GM21576 (cell line): ENCODE data around the gene PAN3.

ENCODE experiments used
- ATAC-seq: cut with Tn5 transposase; IDR thresholded peaks from one replicate; pipeline ENCODE4 v1.9.1; 2021; ENCODE audit warnings: mild to moderate bottlenecking, moderate library complexity; ENCODE audit not compliant: unreplicated experiment

PAN3 gene

DNA sequence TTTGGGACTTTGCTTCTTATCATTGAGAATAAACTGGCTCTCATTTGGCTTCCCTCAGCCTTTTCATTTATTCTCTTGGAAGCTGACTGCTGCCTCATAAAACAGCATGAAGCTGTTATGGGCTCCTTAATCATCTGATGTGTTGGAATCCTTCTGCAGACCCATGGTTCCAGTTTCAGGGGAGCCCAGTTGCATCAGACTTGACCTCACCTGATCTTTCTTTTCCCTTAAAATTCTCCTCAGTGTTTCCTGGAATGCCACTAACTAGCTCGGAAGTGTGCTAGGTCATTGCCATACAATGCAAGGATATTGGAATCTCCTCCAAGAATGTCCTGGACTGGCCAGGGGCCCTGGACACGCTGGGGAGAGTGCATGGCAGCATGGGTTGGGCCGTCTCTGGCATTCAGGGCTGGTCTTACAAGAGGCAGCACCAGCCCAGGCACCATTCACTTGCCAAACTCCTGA lies 197.9 kb downstream of the PAN3 start:
- ATAC-seq, result no peak

DNA sequence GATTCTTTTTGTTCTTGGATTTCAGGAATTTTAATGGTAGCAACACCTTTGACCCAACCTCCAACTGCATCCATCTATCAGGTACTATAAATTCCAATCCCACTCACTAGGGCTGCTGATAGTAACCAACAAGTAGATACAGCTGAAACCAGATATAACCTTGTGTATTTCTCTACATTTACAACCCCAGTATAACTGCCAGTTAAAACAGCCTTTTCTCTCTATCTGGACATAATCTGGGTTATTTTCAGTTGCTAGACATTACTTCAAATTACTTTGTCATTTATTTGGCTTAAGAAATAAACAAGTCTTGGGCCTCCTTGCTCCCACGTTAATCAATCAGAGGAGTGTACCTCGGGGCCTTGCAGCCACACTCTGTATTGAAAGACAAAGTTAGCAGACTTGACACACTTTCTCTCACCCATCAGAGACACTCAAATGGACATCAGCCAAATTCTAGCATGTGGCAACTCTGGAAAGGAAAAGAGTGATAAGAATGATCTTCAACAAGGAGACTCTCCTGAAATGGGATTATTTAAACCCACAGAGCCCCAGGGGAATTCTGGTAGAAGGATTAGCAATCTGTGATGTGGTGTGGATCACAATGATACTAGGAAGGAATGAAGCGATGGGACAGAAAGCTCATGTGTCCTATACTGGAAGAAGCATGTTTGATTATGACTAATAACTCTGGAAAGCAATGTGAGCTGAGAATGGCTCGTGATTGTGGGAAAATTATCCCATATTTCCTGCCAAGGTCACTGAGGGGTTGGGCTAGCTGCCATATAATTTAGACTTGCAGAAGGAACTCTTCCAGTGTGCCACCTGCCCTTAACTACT lies 199.0 kb downstream of the PAN3 start:
- no peak for ATAC-seq

DNA sequence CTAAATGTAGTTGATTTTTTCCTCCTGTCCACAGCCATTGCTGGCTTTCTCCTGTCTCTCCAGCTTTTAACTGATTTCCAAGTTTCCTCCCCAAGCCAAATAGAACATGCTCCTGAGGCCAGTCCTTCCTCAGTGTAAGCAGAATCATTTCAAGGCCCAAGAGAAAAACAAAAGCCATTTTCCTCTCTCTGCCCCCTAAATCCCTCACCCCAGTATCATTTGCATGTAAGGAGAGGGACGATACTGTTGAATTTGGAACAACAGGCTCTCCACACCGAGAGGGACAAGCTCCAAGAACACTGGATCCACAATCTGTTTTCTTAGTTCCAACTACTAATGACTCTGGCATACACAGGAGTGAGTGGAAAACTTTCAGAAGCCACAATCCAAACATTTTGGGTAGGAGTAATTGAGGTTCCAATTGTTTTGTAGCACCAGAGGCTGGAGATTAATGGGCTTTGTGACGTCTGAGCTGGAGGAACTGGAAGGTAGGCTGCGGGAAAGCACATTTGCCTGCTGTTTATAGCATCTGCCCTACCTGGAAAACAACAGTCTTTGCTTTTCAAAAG lies 199.7 kb downstream of the PAN3 start:
- ATAC-seq, result no peak

DNA sequence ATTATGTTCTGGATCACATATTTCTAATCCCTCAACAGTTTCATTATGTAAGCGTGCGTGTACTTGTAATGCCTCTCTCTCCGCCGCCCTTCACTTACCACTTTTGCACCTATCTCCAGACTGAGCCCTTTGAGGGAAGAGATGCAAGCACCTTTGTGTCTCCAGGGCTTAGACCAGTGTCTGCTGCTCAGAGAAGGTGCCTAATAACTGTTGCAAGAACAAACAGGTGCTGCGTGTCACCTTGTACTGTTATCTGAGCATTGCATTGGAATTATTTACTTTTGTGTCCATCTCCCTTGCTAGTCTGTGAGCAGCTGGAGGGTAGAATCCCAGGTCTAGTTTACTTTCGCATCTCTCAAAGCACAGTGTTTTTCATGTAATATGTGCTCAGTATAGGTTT lies 200.4 kb downstream of the PAN3 start:
- no peak for ATAC-seq

DNA sequence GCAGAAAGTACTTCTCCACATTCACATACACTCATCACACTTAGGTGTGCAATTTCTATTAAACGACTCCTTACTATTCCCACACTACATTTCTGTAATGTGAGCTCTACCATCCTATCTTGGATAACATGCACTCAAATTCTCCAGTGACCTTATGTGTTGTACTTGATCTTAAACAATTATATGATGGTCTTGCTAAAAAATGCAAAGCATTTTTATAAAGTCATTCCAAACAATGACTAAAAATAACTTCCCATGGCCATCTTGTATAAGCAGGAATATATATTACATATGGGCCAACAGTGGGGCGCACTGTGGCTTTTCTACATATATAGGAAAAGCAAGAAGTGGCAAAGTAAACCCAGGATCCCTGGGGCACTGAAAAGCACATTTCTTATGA lies 201.1 kb downstream of the PAN3 start:
- no peak for ATAC-seq

DNA sequence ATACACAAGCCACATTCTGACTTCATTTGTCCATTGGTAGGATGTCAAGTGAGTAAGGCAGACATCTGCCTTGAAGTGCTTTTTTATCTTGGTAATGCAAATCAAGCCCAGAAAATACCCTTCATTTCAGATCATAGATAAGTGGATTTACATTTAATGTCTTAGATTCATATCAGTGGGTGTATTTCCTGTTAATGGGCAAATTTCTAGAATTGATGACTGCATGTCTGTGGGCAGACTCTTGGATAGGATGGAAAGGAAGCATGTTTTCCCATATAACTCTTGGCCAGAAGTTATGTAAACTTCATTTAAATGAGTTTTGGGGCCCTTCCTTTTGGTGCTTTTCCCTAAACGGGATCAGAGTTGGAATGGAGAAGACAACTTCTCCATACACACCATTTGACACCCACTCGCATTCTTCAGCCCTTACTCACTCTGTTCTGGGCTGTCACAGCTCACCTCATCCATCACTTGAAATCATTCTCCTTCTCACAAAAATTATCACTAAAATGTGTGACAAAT lies 202.0 kb downstream of the PAN3 start:
- no peak for ATAC-seq

DNA sequence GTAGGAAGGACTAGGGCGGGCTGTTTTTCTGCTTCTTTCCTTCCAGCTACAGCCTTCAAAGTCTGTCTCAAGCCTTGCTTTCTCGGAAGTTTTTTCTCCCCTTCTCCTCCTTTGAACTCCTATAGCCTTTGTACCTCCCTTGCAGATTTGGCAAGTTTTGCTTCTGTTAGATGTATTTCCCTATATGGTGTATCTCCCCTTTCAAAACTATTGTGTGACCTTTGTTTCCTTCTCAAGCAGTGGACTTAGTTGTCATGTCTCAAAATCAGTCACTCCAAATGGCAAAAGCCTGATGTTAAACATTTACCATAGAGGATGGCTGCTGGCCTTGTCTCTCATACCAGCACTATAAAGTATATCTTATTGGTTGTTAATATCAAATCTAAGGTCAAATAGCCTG lies 203.9 kb downstream of the PAN3 start:
- no peak for ATAC-seq

DNA sequence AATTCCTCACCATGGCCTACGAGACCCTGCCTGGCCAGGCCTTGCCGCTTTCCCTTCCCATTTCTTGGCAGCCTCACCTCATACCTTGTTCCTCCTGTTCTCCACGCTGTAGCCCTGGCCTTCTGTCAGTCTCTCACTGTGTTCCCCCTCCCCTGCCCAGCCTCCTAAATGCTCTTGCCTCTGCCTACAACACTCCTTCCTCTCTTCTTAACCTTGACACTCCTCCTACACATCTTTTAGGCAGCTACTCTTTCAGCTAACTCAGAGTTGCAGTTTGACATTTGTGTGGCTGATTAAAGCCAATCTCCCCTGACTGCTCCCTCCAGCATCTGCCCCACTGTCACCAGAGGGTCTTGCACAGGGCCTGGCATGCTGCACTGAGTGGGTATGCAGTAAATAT lies 205.8 kb downstream of the PAN3 start:
- no peak for ATAC-seq
